ENCODE data around the gene TRIO. TPM values are rescaled to one million over a fixed set of nuclear protein-coding genes. Genes with fewer than 3 reads are reported as not detected.

Gene TRIO
- total RNA-seq, 1 experiment from 2014 or later, result 99.8 TPM

DNA sequence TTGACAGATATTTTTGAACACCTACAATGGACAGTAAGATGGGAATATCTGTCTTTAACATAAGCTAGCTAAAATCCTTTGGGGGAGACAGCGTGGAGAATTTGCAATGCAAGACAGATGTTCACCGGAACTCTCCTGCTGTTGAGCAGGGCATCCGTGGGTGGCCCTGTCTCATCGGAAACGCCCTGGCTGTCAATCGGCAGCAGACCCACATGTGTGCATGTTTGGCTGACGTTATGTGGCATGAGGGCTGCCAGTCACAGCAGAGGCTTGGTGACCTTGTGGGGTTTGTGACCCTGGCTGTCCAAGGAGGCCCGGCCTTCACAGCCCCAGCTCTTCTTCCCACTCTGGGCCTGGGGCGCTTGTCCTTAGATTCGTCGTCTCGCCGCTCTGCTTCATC lies 308.7 kb downstream of the TRIO start:
- H3K4me3 ChIP-seq (ENCODE audit: low read depth, low read length, poor library complexity, severe bottlenecking), result no peak overlapping the region
- no peaks in the 10 kb centered on the region for H3K36me3 ChIP-seq (ENCODE audit: insufficient read depth, low read length, poor library complexity, severe bottlenecking)
- peak overlapping the region; percentile 70 for H3K27ac ChIP-seq (ENCODE audit: low read depth, low read length, poor library complexity, severe bottlenecking)
- no peaks in the 10 kb centered on the region for H3K9me3 ChIP-seq (ENCODE audit: low read depth, low read length, poor library complexity, severe bottlenecking)
- H3K27me3 ChIP-seq (replicated peaks; ENCODE audit: insufficient read depth, low read depth, low read length, poor library complexity), result no peaks in the 10 kb centered on the region
- peak; percentile 86 for DNase-seq (ENCODE audit: low spot score)
- POLR2A ChIA-PET (ENCODE audit: low non-redundant PET), result no interaction called here
- H3K4me1 ChIP-seq (ENCODE audit: insufficient read depth, low read length, poor library complexity, severe bottlenecking), result peaks cover 74% of the 10 kb centered on the region
- BruUV-seq (replicated peaks), result no TSS peak
- intact Hi-C loops (cut with micrococcal nuclease; ENCODE audit: unreplicated experiment), result no loop called here
- TF ChIP-seq, protein P1, sequence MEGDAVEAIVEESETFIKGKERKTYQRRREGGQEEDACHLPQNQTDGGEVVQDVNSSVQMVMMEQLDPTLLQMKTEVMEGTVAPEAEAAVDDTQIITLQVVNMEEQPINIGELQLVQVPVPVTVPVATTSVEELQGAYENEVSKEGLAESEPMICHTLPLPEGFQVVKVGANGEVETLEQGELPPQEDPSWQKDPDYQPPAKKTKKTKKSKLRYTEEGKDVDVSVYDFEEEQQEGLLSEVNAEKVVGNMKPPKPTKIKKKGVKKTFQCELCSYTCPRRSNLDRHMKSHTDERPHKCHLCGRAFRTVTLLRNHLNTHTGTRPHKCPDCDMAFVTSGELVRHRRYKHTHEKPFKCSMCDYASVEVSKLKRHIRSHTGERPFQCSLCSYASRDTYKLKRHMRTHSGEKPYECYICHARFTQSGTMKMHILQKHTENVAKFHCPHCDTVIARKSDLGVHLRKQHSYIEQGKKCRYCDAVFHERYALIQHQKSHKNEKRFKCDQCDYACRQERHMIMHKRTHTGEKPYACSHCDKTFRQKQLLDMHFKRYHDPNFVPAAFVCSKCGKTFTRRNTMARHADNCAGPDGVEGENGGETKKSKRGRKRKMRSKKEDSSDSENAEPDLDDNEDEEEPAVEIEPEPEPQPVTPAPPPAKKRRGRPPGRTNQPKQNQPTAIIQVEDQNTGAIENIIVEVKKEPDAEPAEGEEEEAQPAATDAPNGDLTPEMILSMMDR (conservative IDR thresholded peaks at IDR 0.05; ENCODE audit: low read depth, low read length), result no peak
- TF ChIP-seq EZH2 (IDR thresholded peaks at IDR 0.05; ENCODE audit: borderline replicate concordance, low read depth, low read length, poor library complexity, severe bottlenecking), result no peak
- CTCF ChIA-PET, result no interaction called here

DNA sequence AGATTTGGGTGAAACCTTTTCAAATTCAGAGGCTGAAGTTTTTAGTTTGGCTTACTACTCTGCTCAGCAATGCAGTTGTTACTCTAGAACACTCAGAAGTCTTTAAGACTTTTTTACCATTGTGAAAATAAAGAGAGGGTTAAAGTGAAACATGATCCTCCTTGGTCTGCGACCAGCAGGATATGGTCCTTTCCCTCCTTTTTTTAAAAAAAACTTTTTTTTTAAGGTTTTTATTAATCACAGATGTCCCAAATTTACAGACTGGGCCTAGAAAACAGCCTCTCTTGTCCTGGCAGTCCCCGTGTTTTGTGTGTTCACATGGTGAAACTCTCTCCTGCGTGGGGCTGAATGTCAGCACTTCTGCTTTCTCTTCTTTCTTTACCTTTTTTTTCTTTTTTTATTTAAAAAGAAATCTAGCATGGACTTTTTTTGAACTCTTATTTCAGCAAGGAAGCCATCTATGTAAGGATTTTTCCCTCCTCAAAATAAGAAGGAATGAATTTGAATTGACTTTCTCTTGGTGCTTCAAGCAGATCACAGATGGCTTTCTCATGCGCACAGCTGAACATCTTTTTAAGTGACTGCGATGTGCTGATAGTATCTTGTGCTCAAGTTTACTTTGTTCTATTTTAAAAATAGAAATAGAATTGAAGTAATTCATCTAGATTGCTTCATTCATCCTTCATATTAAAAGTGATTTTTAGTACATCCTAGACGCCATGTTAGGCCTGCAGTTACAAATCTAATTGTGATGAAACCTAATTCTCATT lies 309.7 kb downstream of the TRIO start:
- H3K4me1 ChIP-seq (ENCODE audit: insufficient read depth, low read length, poor library complexity, severe bottlenecking), result peaks cover 71% of the 10 kb centered on the region
- no peaks in the 10 kb centered on the region for H3K36me3 ChIP-seq (ENCODE audit: insufficient read depth, low read length, poor library complexity, severe bottlenecking)
- no peaks in the 10 kb centered on the region for H3K9me3 ChIP-seq (ENCODE audit: low read depth, low read length, poor library complexity, severe bottlenecking)
- POLR2A ChIA-PET (ENCODE audit: low non-redundant PET), result no interaction called here
- no peak overlapping the region for H3K4me3 ChIP-seq (ENCODE audit: low read depth, low read length, poor library complexity, severe bottlenecking)
- BruUV-seq (replicated peaks), result TSS peak; percentile 49
- H3K27ac ChIP-seq (ENCODE audit: low read depth, low read length, poor library complexity, severe bottlenecking), result peak overlapping the region; percentile 69
- CTCF ChIA-PET, result no interaction called here
- H3K27me3 ChIP-seq (replicated peaks; ENCODE audit: insufficient read depth, low read depth, low read length, poor library complexity), result no peaks in the 10 kb centered on the region
- intact Hi-C loops (cut with micrococcal nuclease; ENCODE audit: unreplicated experiment), result no loop called here
- DNase-seq (ENCODE audit: low spot score), result peak; percentile 67
- TF ChIP-seq, protein P1 (conservative IDR thresholded peaks at IDR 0.05; ENCODE audit: low read depth, low read length), result no peak
- TF ChIP-seq EZH2 (IDR thresholded peaks at IDR 0.05; ENCODE audit: borderline replicate concordance, low read depth, low read length, poor library complexity, severe bottlenecking), result no peak

DNA sequence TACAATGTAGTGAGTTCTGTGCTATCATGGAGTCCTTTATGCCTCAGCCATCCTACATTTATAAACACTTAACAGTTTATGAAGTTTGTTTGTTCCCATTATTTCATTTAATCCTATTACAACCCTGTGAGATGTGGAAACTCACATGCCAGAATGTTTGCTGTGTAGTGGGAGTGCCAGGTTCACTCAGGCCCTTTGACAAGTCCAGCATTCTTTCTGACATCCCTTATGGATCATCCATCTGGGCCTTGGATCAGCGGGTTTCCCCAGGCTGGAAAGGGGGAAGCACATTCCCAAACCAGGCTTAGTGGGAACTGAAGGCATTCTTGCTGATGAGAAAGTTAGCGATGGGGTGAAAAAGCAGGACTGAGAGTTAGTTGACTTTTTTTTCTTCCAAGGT lies 310.3 kb downstream of the TRIO start:
- intact Hi-C loops (cut with micrococcal nuclease; ENCODE audit: unreplicated experiment), result no loop called here

More for the DNA sequence above, 310.3 kb downstream of the TRIO start:
- Histone ChIP-seq H3K36me3 (ENCODE audit: insufficient read depth, low read length, poor library complexity, severe bottlenecking) (no peaks in the 10 kb centered on the region), H3K4me1 (ENCODE audit: insufficient read depth, low read length, poor library complexity, severe bottlenecking) (peaks cover 66% of the 10 kb centered on the region), H3K27me3 (replicated peaks; ENCODE audit: insufficient read depth, low read depth, low read length, poor library complexity) (no peaks in the 10 kb centered on the region), H3K4me3 (ENCODE audit: low read depth, low read length, poor library complexity, severe bottlenecking) (no peak overlapping the region), H3K27ac (ENCODE audit: low read depth, low read length, poor library complexity, severe bottlenecking) (peak overlapping the region; percentile 69), H3K9me3 (ENCODE audit: low read depth, low read length, poor library complexity, severe bottlenecking) (no peaks in the 10 kb centered on the region)
- ChIA-PET CTCF (no interaction called here), POLR2A (ENCODE audit: low non-redundant PET) (no interaction called here)
- BruUV-seq (replicated peaks), result no TSS peak
- TF ChIP-seq, protein P1 (conservative IDR thresholded peaks at IDR 0.05; ENCODE audit: low read depth, low read length), result no peak
- no peak for TF ChIP-seq EZH2 (IDR thresholded peaks at IDR 0.05; ENCODE audit: borderline replicate concordance, low read depth, low read length, poor library complexity, severe bottlenecking)
- no peak for DNase-seq (ENCODE audit: low spot score)

Measured in A673 (cell line).